ENCODE measurements around the gene ADPRHL1.

DNA sequence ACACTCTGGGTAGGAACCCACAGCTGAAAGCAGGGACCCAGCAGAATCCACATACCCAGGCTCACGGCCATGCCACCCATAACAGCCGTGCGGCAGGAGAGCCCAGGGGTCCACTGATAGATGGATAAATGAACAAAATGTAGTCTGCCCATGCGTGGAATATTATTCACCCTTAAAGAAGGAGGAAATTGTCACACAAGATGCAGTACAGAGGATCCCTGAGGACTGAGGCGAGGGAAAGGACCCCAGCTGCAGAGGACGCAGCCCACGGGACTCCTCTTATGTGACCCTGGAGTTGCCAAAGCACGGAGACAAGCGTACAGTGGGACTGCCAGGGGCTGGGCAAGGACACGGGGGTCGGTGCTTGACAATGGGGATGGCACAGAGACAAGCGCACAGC is 100.0 kb downstream of the ADPRHL1 start:
- TF ChIP-seq, protein P1, sequence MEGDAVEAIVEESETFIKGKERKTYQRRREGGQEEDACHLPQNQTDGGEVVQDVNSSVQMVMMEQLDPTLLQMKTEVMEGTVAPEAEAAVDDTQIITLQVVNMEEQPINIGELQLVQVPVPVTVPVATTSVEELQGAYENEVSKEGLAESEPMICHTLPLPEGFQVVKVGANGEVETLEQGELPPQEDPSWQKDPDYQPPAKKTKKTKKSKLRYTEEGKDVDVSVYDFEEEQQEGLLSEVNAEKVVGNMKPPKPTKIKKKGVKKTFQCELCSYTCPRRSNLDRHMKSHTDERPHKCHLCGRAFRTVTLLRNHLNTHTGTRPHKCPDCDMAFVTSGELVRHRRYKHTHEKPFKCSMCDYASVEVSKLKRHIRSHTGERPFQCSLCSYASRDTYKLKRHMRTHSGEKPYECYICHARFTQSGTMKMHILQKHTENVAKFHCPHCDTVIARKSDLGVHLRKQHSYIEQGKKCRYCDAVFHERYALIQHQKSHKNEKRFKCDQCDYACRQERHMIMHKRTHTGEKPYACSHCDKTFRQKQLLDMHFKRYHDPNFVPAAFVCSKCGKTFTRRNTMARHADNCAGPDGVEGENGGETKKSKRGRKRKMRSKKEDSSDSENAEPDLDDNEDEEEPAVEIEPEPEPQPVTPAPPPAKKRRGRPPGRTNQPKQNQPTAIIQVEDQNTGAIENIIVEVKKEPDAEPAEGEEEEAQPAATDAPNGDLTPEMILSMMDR (IDR thresholded peaks at IDR 0.05): no peak
- TF ChIP-seq POLR2A (IDR thresholded peaks at IDR 0.05) (no peak), EP300 (IDR thresholded peaks at IDR 0.05) (no peak)

All from tibial nerve (tissue), 4 donors.